Left hindlimb (tissue), 1 donor: ENCODE data around the gene LRRC52.
"Not testable (repeated sequence)": the region's sequence is repeated elsewhere in the genome, so short reads cannot be mapped to it uniquely, and the experiment has no call there.

Experiments used
- DNase-seq: peaks from one replicate; pipeline ENCODE4 v3.0.0-alpha.2; 2018

Gene LRRC52

GRCh38 chr1:165591391-165591790 is 47.6 kb downstream of the LRRC52 start:
- DNase-seq = not testable (repeated sequence)

- peak; percentile 74 for DNase-seq
Measured at GRCh38 chr1:165592945-165593823, 49.4 kb downstream of the LRRC52 start.

GRCh38 chr1:165595246-165595938 is 51.6 kb downstream of the LRRC52 start:
- DNase-seq = no peak

- peak; percentile 98 for DNase-seq
Measured at GRCh38 chr1:165597883-165598675, 54.3 kb downstream of the LRRC52 start.

- DNase-seq = no peak
Measured at GRCh38 chr1:165598676-165599059, 54.9 kb downstream of the LRRC52 start.

GRCh38 chr1:165600793-165601192 is 57.0 kb downstream of the LRRC52 start:
- DNase-seq = no peak

GRCh38 chr1:165603810-165604209 is 60.0 kb downstream of the LRRC52 start:
- no peak for DNase-seq

- DNase-seq = no peak
Measured at GRCh38 chr1:165605246-165605645, 61.4 kb downstream of the LRRC52 start.

GRCh38 chr1:165606676-165607075 is 62.9 kb downstream of the LRRC52 start:
- DNase-seq = not testable (repeated sequence)

GRCh38 chr1:165610866-165611265 is 67.1 kb downstream of the LRRC52 start:
- DNase-seq = no peak

- DNase-seq = no peak
Measured at GRCh38 chr1:165612062-165612461, 68.3 kb downstream of the LRRC52 start.
